H4 (cell line): Measurements from ENCODE around the gene INS. TPM values are rescaled to one million over a fixed set of nuclear protein-coding genes. Genes with fewer than 3 reads are reported as not detected.
"Not testable (repeated sequence)": the region's sequence is repeated elsewhere in the genome, so short reads cannot be mapped to it uniquely, and the experiment has no call there.

Experiments used
- DNase-seq: peaks from one replicate; pipeline ENCODE4 v3.0.0-alpha.2; 2015; ENCODE audit warnings: low spot score
- total RNA-seq: library from RNA; depleted of rRNA; stranded (reverse); fragments of >200 nt; shearing (Covaris generic); gene quantifications from 2 replicates; pipeline ENCODE4 v1.2.3, GENCODE V29; 2014

Gene INS
- total RNA-seq, 1 experiment from 2014 or later = not detected

- DNase-seq = no peak
Measured at GRCh38 chr11:2198621-2199365, 37.8 kb upstream of the INS start.

- no peak for DNase-seq
Measured at GRCh38 chr11:2197771-2198520, 36.9 kb upstream of the INS start.

GRCh38 chr11:2196970-2197770, 36.2 kb upstream of the INS start:
- peak; percentile 73 for DNase-seq

GRCh38 chr11:2195756-2196088, 34.7 kb upstream of the INS start:
- no peak for DNase-seq

- DNase-seq = peak; percentile 44
Measured at GRCh38 chr11:2194877-2195755, 34.1 kb upstream of the INS start.

GRCh38 chr11:2193888-2194595, 33.0 kb upstream of the INS start:
- DNase-seq = not testable (repeated sequence)

- DNase-seq = no peak
Measured at GRCh38 chr11:2193099-2193887, 32.3 kb upstream of the INS start.

- DNase-seq = no peak
Measured at GRCh38 chr11:2192435-2192834, 31.4 kb upstream of the INS start.

- DNase-seq = no peak
Measured at GRCh38 chr11:2191883-2192282, 30.9 kb upstream of the INS start.

GRCh38 chr11:2190657-2191471, 29.9 kb upstream of the INS start:
- DNase-seq = no peak

GRCh38 chr11:2189938-2190656, 29.1 kb upstream of the INS start:
- DNase-seq = no peak

GRCh38 chr11:2188745-2189144, 27.7 kb upstream of the INS start:
- no peak for DNase-seq

GRCh38 chr11:2187280-2187707, 26.3 kb upstream of the INS start:
- DNase-seq = no peak

- DNase-seq = no peak
Measured at GRCh38 chr11:2186669-2187279, 25.8 kb upstream of the INS start.

- no peak for DNase-seq
Measured at GRCh38 chr11:2185324-2186085, 24.5 kb upstream of the INS start.

GRCh38 chr11:2182692-2183474, 21.9 kb upstream of the INS start:
- DNase-seq = no peak
